BE2C (cell line): ENCODE data around the gene PIGBOS1.
"Not testable (repeated sequence)": the region's sequence is repeated elsewhere in the genome, so short reads cannot be mapped to it uniquely, and the experiment has no call there.

Source experiments
- DNase-seq: peaks from one replicate; pipeline ENCODE4 v3.0.0-alpha.2; 2020
- H3K27me3 ChIP-seq: fragments of 250-450 bp; sonication (Bioruptor Pico); 2 replicates; pipeline ENCODE4 v1.5.1; 2020; ENCODE audit warnings: mild to moderate bottlenecking
- H3K36me3 ChIP-seq: fragments of 250-450 bp; sonication (Bioruptor Pico); 2 replicates; pipeline ENCODE4 v1.5.1; 2020; ENCODE audit warnings: mild to moderate bottlenecking
- H3K4me1 ChIP-seq: fragments of 250-450 bp; sonication (Bioruptor Pico); 2 replicates; pipeline ENCODE4 v1.5.1; 2020
- H3K4me3 ChIP-seq: 2 replicates; pipeline ENCODE4 v1.5.1; 2011; ENCODE audit warnings: low read depth, low read length
- H3K9me3 ChIP-seq: fragments of 250-450 bp; sonication (Bioruptor Pico); 2 replicates; pipeline ENCODE4 v1.5.1; 2020
- CTCF ChIP-seq: IDR thresholded peaks from 2 replicates; pipeline ENCODE4 v1.5.1; 2012; ENCODE audit warnings: mild to moderate bottlenecking, low read depth, low read length

PIGBOS1 gene

GRCh38 chr15:55283379-55284147, 35.4 kb downstream of the PIGBOS1 start:
- no peaks in the 10 kb centered on the region for H3K27me3 ChIP-seq
- no peak for DNase-seq
- H3K4me1 ChIP-seq: peaks cover 4% of the 10 kb centered on the region; the same call in 1 of the 2 replicates
- H3K4me3 ChIP-seq: no peak overlapping the region
- H3K9me3 ChIP-seq: no peaks in the 10 kb centered on the region
- TF ChIP-seq CTCF: no peak
- H3K36me3 ChIP-seq: no peaks in the 10 kb centered on the region

GRCh38 chr15:55282284-55282833, 36.6 kb downstream of the PIGBOS1 start:
- Histone ChIP-seq H3K4me3 (no peak overlapping the region), H3K27me3 (no peaks in the 10 kb centered on the region), H3K36me3 (no peaks in the 10 kb centered on the region), H3K9me3 (no peaks in the 10 kb centered on the region), H3K4me1 (peaks cover 4% of the 10 kb centered on the region; the same call in 1 of the 2 replicates)
- TF ChIP-seq CTCF: no peak
- DNase-seq: no peak

GRCh38 chr15:55281517-55282228, 37.2 kb downstream of the PIGBOS1 start:
- no peak for TF ChIP-seq CTCF
- no peaks in the 10 kb centered on the region for H3K36me3 ChIP-seq
- H3K4me3 ChIP-seq: no peak overlapping the region
- DNase-seq: no peak
- H3K9me3 ChIP-seq: no peaks in the 10 kb centered on the region
- peaks cover 4% of the 10 kb centered on the region; the same call in 1 of the 2 replicates for H3K4me1 ChIP-seq
- no peaks in the 10 kb centered on the region for H3K27me3 ChIP-seq

GRCh38 chr15:55280589-55280988, 38.3 kb downstream of the PIGBOS1 start:
- H3K27me3 ChIP-seq: not testable (repeated sequence)

GRCh38 chr15:55279746-55280351, 39.1 kb downstream of the PIGBOS1 start:
- H3K9me3 ChIP-seq: no peaks in the 10 kb centered on the region
- no peaks in the 10 kb centered on the region for H3K27me3 ChIP-seq
- no peak for DNase-seq
- no peak for TF ChIP-seq CTCF
- H3K36me3 ChIP-seq: no peaks in the 10 kb centered on the region
- H3K4me3 ChIP-seq: no peak overlapping the region
- H3K4me1 ChIP-seq: peaks cover 4% of the 10 kb centered on the region; the same call in 1 of the 2 replicates

More at GRCh38 chr15:55280589-55280988, 38.3 kb downstream of the PIGBOS1 start:
- DNase-seq, H3K36me3 ChIP-seq, H3K4me1 ChIP-seq, H3K9me3 ChIP-seq, H3K4me3 ChIP-seq: not testable (repeated sequence)

- no peaks in the 10 kb centered on the region for H3K36me3 ChIP-seq
- H3K9me3 ChIP-seq: no peaks in the 10 kb centered on the region
- H3K27me3 ChIP-seq: no peaks in the 10 kb centered on the region
- H3K4me1 ChIP-seq: peaks cover 4% of the 10 kb centered on the region; the same call in 1 of the 2 replicates
- H3K4me3 ChIP-seq: no peak overlapping the region
- no peak for DNase-seq
- TF ChIP-seq CTCF: no peak
Measured at GRCh38 chr15:55279100-55279745, 39.7 kb downstream of the PIGBOS1 start.
